D721Med (cell line): ENCODE results near the gene ADAMTS7.

ENCODE experiments used
- DNase-seq: peaks from one replicate; pipeline ENCODE4 v3.0.0; 2011; ENCODE audit warnings: low spot score; ENCODE audit not compliant: insufficient read length
- FAIRE-seq: peaks from 2 replicates; lab custom pipeline; 2011; peaks lifted over from hg19 to GRCh38; lab: Jason Lieb, UNC
- CTCF ChIP-seq: IDR thresholded peaks from 2 replicates; pipeline ENCODE4 v1.5.1; 2012; ENCODE audit warnings: mild to moderate bottlenecking, control low read depth; ENCODE audit not compliant: insufficient read depth; ENCODE audit errors: missing control alignments

The ADAMTS7 gene

GRCh38 chr15:78838489-78838888 is 27.2 kb upstream of the ADAMTS7 start:
- no peak for TF ChIP-seq CTCF
- DNase-seq, result no peak
- FAIRE-seq, result no peak

GRCh38 chr15:78837543-78837942 is 26.3 kb upstream of the ADAMTS7 start:
- TF ChIP-seq CTCF, result no peak
- DNase-seq (no peak), FAIRE-seq (no peak)

- DNase-seq (no peak), FAIRE-seq (no peak)
- TF ChIP-seq CTCF, result no peak
Observed at GRCh38 chr15:78837131-78837530, 25.9 kb upstream of the ADAMTS7 start.

- FAIRE-seq (no peak), DNase-seq (no peak)
- TF ChIP-seq CTCF, result no peak
Observed at GRCh38 chr15:78836333-78836732, 25.1 kb upstream of the ADAMTS7 start.

- no peak for TF ChIP-seq CTCF
- FAIRE-seq (no peak), DNase-seq (no peak)
Observed at GRCh38 chr15:78831229-78832207, 20.3 kb upstream of the ADAMTS7 start.

- FAIRE-seq (no peak), DNase-seq (no peak)
- no peak for TF ChIP-seq CTCF
Observed at GRCh38 chr15:78830514-78831228, 19.4 kb upstream of the ADAMTS7 start.
